ENCODE data around the gene SFTA2. TPM values are rescaled to one million over a fixed set of nuclear protein-coding genes. Genes with fewer than 3 reads are reported as not detected.
A peak's percentile ranks its signal among the peaks of the same experiment; 100 is the strongest.

Gene SFTA2
- polyA plus RNA-seq, 3 donors = not detected

GRCh38 chr6:30954631-30955366, 22.8 kb upstream of the SFTA2 start:
- H3K27ac Mint-ChIP-seq = peak overlapping the region in 2 of 7 donors; percentile 7 to 9
- Histone ChIP-seq H3K9ac (ENCODE audit: insufficient read depth, low read length, poor library complexity, severe bottlenecking) (peak overlapping the region; percentile 57), H3K9me3 (replicated peaks in 1 of 2; ENCODE audit: control insufficient read depth in 1 of 2, insufficient read depth in 1 of 2, low read length in 2 of 2) (no peaks in the 10 kb centered on the region), H3K36me3 (replicated peaks in 1 of 2; ENCODE audit: control insufficient read depth in 1 of 2, insufficient read depth in 2 of 2, low read length in 2 of 2) (no peaks in the 10 kb centered on the region), H2AFZ (ENCODE audit: insufficient read depth, low read depth, low read length, poor library complexity, severe bottlenecking) (peak overlapping the region; percentile 86), H3K4me3 (replicated peaks in 1 of 3; ENCODE audit: low read depth in 2 of 3, low read length in 3 of 3) (peak overlapping the region; percentile 33 to 80 (median 41)), H3K79me2 (ENCODE audit: insufficient read depth, low read length) (no peaks in the 10 kb centered on the region), H3K27ac (ENCODE audit: low read depth in 1 of 2, low read length in 2 of 2) (no peak overlapping the region), H4K20me1 (ENCODE audit: insufficient read depth, low read length) (no peaks in the 10 kb centered on the region), H3K27me3 (ENCODE audit: control insufficient read depth in 2 of 2, insufficient read depth in 2 of 2, low read length in 2 of 2) (peaks cover 49 to 78% of the 10 kb centered on the region in 2 donors), H3K4me1 (ENCODE audit: control insufficient read depth in 1 of 2, insufficient read depth in 2 of 2, low read length in 2 of 2) (peaks cover 14 to 15% of the 10 kb centered on the region in 2 donors), H3K4me2 (replicated peaks; ENCODE audit: extremely low read depth, low read length, poor library complexity, severe bottlenecking) (peak overlapping the region; percentile 76)
- peaks cover 59 to 89% (median 69%) of the 10 kb centered on the region in 3 donors for H3K27me3 Mint-ChIP-seq (ENCODE audit: low read depth in 3 of 3)
- H3K4me3 Mint-ChIP-seq = peak overlapping the region; percentile 75 to 91
- peaks cover 11% of the 10 kb centered on the region for H3K4me1 Mint-ChIP-seq
- H3K9me3 Mint-ChIP-seq = peaks cover 0 to 8% (median 5%) of the 10 kb centered on the region in 7 donors
- intact Hi-C loops (cut with micrococcal nuclease) = no loop called here
- no peaks in the 10 kb centered on the region for H3K36me3 Mint-ChIP-seq
- WGBS (ENCODE audit: insufficient coverage) = 77% methylated on average over 6 of the region's 9 CpGs
- TF ChIP-seq CTCF (IDR thresholded peaks at IDR 0.05) = no peak
- DNase-seq = peak; percentile 7 to 33 (median 29)

GRCh38 chr6:30951907-30952469, 20.0 kb upstream of the SFTA2 start:
- Histone ChIP-seq H3K9me3 (replicated peaks in 1 of 2; ENCODE audit: control insufficient read depth in 1 of 2, insufficient read depth in 1 of 2, low read length in 2 of 2) (no peaks in the 10 kb centered on the region), H4K20me1 (ENCODE audit: insufficient read depth, low read length) (no peaks in the 10 kb centered on the region), H3K4me3 (replicated peaks in 1 of 3; ENCODE audit: low read depth in 2 of 3, low read length in 3 of 3) (no peak overlapping the region), H3K36me3 (replicated peaks in 1 of 2; ENCODE audit: control insufficient read depth in 1 of 2, insufficient read depth in 2 of 2, low read length in 2 of 2) (no peaks in the 10 kb centered on the region), H3K79me2 (ENCODE audit: insufficient read depth, low read length) (no peaks in the 10 kb centered on the region), H2AFZ (ENCODE audit: insufficient read depth, low read depth, low read length, poor library complexity, severe bottlenecking) (no peak overlapping the region), H3K9ac (ENCODE audit: insufficient read depth, low read length, poor library complexity, severe bottlenecking) (no peak overlapping the region), H3K27me3 (ENCODE audit: control insufficient read depth in 2 of 2, insufficient read depth in 2 of 2, low read length in 2 of 2) (peaks cover 40 to 62% of the 10 kb centered on the region in 2 donors), H3K4me1 (ENCODE audit: control insufficient read depth in 1 of 2, insufficient read depth in 2 of 2, low read length in 2 of 2) (peaks cover 14 to 15% of the 10 kb centered on the region in 2 donors), H3K4me2 (replicated peaks; ENCODE audit: extremely low read depth, low read length, poor library complexity, severe bottlenecking) (no peak overlapping the region), H3K27ac (ENCODE audit: low read depth in 1 of 2, low read length in 2 of 2) (no peak overlapping the region)
- H3K27ac Mint-ChIP-seq = peak overlapping the region in 1 of 7 donors; percentile 9
- intact Hi-C loops (cut with micrococcal nuclease) = no loop called here
- peaks cover 1 to 9% (median 6%) of the 10 kb centered on the region in 7 donors for H3K9me3 Mint-ChIP-seq
- no peak for DNase-seq
- peaks cover 11% of the 10 kb centered on the region for H3K4me1 Mint-ChIP-seq
- WGBS (ENCODE audit: insufficient coverage) = 77% methylated on average over 2 of the region's 5 CpGs
- no peak for TF ChIP-seq CTCF (IDR thresholded peaks at IDR 0.05)
- no peaks in the 10 kb centered on the region for H3K36me3 Mint-ChIP-seq
- H3K27me3 Mint-ChIP-seq (ENCODE audit: low read depth in 3 of 3) = peaks cover 47 to 82% (median 57%) of the 10 kb centered on the region in 3 donors
- H3K4me3 Mint-ChIP-seq = no peak overlapping the region
